HG02763 (cell line): ENCODE results near the gene SGCE.
"Not testable (repeated sequence)": the region's sequence is repeated elsewhere in the genome, so short reads cannot be mapped to it uniquely, and the experiment has no call there.

Experiments
- ATAC-seq: cut with Tn5 transposase; IDR thresholded peaks from one replicate; pipeline ENCODE4 v1.9.1; 2021; ENCODE audit warnings: mild to moderate bottlenecking, moderate library complexity; ENCODE audit not compliant: unreplicated experiment

Gene SGCE

GRCh38 chr7:94655848-94656657, at the start of gene SGCE:
Gene SGCE (minus strand): TSS chr7:94656133. CDS start chr7:94656098, 35 bp downstream.
- ATAC-seq: no peak

GRCh38 chr7:94705155-94706021, 49.5 kb upstream of the SGCE start:
- not testable (repeated sequence) for ATAC-seq

DNA sequence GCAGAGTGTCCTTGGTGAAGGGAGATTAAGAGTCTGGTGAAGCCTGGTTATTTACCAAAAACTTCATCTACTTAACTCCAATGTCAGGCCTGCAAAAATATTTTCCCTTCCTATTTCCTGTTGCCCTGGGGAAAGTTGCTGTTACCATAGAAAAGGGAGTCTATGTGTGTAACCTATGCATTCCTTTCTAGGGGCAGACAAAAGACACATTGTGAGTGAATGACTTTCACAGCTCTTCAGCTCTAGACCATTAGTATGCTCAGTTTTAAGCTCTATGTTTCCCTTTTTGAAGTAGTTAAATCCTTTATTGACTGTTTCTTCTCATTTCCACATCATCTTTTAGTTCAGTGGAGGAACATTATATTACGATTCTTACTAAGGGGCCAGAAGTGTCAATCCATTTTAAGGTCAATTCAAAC, 45.6 kb upstream of the SGCE start:
- ATAC-seq: no peak

DNA sequence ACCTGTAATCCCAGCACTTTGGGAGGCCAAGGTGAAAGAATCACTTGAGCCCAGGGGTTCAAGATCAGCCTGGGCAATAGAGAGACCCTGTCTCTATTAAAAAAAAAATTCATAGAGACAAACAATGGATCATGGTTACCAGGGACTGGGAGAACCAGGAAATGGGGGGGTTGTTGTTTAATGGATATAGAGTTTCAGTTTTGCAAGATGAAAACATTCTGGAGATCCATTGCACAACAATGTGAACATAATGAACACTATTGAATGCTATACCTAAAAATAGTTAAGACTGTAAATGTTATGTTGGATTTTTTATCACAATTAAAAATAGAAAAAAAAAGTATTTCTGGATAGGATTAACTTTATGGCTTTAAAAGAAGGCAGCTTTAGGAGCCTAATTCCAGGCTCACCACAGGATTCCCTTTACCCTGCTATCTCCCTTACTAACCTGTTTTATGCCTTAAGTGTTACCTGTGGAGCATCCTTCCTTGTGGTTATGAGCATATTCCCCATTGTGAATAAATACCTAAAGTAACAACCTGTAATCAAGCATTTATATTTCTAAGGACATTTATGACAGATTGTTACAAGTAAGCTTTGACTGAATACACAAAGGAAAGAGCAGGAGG, 45.1 kb upstream of the SGCE start:
- no peak for ATAC-seq

DNA sequence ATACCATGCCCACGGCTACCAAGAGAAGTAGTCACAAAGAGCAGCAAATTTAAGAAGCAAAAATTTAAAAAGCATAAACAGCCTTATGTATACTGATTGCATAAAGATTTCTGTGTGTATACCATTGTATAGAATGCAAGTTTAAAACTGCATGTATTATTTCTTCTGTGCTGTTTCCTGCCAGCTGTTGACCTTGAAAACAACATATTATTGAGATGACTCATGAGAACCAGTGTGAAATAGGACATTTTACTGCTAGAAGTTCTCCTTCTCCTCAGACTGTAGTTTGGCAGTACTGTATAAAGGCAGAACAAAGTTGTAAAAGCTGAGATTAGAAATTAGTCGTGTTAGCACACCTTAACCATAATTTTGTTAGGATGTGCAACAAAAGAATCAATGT, 42.3 kb upstream of the SGCE start:
- no peak for ATAC-seq

GRCh38 chr7:94697035-94697974, 41.4 kb upstream of the SGCE start:
- ATAC-seq: no peak

DNA sequence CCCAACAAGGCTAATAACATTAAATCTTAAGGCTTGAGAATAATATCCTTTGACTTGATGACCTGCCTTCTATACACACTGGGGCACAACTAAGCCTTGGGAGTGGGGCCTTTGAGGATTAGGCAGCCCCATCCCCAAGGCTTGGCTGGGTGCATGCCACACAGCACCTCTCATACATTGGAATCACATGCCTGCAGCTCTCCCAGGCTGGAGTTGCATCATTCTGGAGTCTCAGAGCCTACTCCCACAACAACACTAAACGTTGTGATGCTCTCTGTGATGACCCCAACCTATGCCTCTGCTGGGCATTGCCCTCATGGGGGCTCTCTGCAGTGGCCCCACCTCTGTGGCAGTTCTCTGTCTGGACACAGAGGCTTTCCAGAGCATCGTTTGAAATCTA, 31.9 kb upstream of the SGCE start:
- ATAC-seq: no peak

GRCh38 chr7:94687076-94687475, 31.1 kb upstream of the SGCE start:
- ATAC-seq: no peak

DNA sequence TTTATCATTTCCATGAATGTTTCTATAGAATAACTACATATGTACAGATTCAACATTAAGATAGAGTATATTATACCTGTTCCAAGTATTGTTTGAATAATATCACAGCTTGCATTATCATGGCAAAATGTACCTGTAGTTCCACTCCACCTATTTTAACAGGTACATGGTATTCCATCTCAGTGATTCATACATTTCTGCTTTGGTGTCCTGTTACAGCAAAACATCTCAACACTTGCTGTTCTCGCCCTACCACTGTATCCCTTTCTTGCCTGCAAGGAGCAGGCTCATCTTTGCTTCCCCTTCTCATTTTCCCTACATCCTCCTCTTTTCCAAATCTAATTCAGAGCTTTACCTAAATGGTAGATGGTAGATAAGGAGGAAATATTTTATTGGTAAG, 27.1 kb upstream of the SGCE start:
- no peak for ATAC-seq

DNA sequence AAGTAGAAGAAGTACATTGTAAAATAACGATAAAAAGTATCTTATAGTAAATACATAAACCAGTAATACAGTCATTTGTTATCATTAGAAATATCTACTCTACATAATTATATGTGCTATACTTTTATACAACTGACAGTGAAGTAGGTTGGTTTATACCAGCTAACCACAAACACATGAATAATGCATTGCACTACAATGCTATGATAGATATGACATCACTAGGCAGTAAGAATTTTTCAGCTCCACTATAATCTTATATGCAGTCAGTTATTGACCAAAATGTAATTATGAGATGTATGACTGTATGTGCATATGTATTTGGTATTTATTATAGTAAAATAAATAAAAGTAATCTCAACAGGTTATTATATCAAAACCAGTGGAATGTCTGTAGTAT, 23.4 kb upstream of the SGCE start:
- ATAC-seq: no peak

DNA sequence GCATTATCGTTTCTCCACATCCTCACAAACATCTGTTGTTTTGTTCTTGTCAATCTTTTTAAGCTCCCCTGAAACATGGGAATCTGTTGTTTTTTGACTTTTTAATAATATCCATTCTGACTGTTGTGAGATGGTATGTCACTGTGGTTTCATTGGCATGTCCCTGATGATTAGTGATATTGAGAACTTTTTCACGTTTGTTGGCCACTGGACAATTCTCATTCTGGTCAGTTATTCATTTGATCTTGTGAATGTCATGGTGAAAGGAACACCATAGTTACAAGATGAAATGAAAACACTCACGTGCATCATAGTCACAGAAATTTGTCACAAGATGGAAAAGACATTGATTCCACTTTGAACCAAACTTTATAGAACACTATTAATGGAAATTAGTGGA, 20.5 kb upstream of the SGCE start:
- no peak for ATAC-seq

DNA sequence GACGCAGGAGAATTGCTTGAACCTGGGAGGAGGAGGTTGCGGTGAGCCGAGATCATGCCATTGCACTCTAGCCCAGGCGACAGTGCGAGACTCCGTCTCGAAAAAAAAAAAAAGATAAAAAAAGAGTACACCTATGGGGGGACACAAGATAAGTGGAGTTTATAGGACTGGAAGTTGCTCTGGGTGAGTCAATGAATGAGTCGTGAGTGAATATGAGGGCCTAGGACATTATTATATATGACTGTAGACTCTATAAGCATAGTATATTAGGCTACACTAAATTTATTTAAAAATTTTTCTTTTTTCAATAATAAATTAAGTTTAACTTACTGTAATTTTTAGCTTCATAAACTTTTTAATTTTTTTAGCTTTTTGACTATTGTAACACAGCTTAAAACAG, 19.4 kb upstream of the SGCE start:
- no peak for ATAC-seq

DNA sequence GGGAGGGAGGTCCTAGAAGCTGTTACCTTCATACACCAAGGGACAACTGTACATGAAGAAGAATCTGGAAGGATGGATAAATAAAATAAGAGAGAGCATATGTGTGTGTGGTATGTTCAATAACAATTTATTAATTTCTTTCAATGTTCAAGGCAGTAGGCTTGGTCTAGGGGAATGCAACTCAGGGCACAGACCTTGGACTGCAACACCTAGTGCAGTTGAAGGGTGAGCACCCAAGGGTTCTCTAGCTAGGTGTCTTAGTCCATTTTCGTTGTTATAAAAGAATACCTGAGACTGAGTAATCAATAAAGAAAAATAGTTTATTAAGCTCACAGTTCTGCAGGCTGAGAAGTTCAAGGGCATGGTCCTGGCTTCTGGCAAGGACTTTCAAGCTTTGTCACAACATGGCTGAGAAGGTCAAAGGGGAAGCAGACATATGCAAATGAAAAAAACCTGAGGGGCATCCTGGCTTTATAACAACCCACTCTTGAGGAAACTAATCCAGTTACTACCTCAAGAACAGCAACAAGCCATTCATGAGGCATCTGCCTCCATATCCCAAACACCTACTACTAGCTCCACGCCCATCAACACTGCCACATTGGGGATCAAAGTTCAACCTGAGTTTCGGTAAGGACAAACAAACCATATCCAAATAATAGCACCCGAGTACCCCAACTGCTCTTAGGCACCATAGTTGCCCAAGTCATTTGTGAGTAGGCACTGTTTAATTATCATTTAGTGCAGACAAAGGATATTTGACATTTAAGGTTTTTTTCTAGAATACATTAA, 15.7 kb upstream of the SGCE start:
- no peak for ATAC-seq

DNA sequence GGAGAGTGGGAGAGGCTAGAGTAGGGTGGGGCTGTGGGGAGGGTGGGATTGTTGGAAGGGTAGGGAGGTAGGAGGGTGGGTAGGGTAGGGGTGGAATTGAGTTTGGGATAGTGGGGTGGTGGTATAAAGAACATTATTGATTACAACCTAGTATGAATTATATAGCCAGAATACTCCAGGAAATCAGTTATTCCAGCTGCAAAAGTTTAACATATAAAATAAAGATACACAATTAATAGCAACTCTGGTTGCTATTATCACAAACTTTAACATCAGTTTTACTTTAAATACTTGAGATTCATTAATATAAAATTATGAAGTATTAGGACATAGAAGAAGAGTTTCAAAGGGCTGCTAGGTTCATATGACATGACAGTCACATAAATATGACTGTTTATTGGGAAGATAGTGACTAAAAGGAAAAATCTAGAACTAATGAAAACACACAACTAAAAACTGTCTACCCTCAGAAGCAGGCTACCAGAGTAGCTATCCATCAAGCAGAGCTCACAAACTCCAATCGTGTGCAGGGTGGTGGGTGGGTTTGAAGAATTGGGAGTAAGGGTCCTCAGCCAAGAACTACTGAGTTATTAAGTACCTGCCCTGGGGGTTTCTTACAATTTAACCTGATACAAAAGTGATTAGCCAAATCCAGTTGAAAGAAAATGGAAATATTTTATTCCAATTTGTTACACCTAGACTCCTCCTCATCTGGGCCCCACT, 14.0 kb upstream of the SGCE start:
- ATAC-seq: no peak

- ATAC-seq: no peak
These were observed 11.1 kb upstream of the SGCE start for GRCh38 chr7:94666879-94667587.

GRCh38 chr7:94665426-94665825, 9.5 kb upstream of the SGCE start:
- no peak for ATAC-seq

- ATAC-seq: no peak
These were observed 8.1 kb upstream of the SGCE start for GRCh38 chr7:94664023-94664422.

DNA sequence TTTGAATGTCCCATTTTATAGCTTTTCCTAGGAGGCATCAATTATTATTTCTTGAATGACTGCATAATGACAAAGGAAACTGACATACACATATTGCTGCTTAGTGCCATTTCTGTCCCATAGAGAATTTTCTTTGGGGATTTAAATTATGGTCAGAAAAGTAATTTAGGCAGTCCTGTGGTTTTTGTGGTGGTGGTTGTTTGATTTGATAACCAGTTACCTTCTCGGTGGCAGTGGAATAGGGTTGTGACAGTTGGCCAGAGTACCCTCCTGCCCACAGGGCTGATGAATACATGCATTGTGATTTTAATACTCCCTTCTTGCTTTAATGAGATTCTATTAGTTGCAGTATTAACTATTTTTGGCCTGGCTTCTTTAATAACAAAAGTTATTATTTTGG, 6.6 kb upstream of the SGCE start:
- ATAC-seq: no peak
